HFFc6 (cell line): ENCODE data around the gene ST8SIA1. TPM values are rescaled to one million over a fixed set of nuclear protein-coding genes. Genes with fewer than 3 reads are reported as not detected.
A peak's percentile ranks its signal among the peaks of the same experiment; 100 is the strongest.

Experiments
- DNase-seq: peaks from one replicate; pipeline ENCODE4 v3.0.0-alpha.2; 2018
- H3K27ac Mint-ChIP-seq: 2 replicates; pipeline ENCODE4 v1.8.0; 2020; ENCODE audit warnings: mild to moderate bottlenecking, mixed read lengths
- H3K27me3 Mint-ChIP-seq: 2 replicates; pipeline ENCODE4 v1.8.0; 2021; ENCODE audit warnings: mild to moderate bottlenecking, moderate library complexity, mixed read lengths; ENCODE audit not compliant: insufficient read depth
- H3K36me3 Mint-ChIP-seq: 2 replicates; pipeline ENCODE4 v1.8.0; 2021; ENCODE audit warnings: low read depth, mixed read lengths
- H3K4me1 Mint-ChIP-seq: 2 replicates; pipeline ENCODE4 v1.8.0; 2020; ENCODE audit warnings: low read depth, mixed read lengths
- H3K4me3 Mint-ChIP-seq: 2 replicates; pipeline ENCODE4 v1.8.0; 2020; ENCODE audit warnings: mild to moderate bottlenecking, moderate library complexity, mixed read lengths
- H3K9me3 Mint-ChIP-seq: 2 replicates; pipeline ENCODE4 v1.8.0; 2020; ENCODE audit warnings: mild to moderate bottlenecking, mixed read lengths
- CTCF ChIP-seq: fragments of 200-600 bp; sonication (generic); IDR thresholded peaks from 2 replicates; pipeline ENCODE4 v1.5.0; 2021; ENCODE audit warnings: antibody characterized with exemption, mild to moderate bottlenecking
- total RNA-seq, 6 experiments: library from RNA; stranded (reverse); fragmentation: NEBNext Ultra II Directional; extraction: Animal tissue kit (Norgen Biotek cat#: 25700); gene quantifications; 2 replicates in 1 of 6; 3 replicates in 5 of 6; pipeline ENCODE4 v1.2.3, GENCODE V29; 2021

ST8SIA1 gene
- total RNA-seq, 6 experiments from 2014 or later = not detected

DNA sequence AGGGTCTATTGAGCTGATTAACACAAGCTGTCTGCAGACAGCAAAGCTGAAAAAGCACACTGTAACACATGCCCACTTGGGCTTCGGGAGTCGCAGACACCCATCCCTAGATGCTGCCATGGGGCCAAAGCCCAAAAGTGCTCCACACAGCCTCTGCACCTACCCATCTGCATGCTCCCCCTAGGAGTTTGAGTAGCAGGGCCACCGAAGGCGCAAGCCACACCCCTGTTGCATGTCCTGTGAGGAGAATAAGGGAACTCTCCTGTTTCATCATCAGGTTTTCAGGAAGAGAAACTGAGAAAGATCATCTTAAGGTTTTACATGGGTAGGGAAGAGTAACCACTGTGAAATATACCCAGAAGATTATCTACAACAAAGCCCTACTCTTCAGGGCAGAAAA is 5.6 kb upstream of the ST8SIA1 start:
- no peak overlapping the region for H3K4me3 Mint-ChIP-seq
- no peak for DNase-seq
- H3K4me1 Mint-ChIP-seq = no peaks in the 10 kb centered on the region
- no peak for TF ChIP-seq CTCF
- H3K9me3 Mint-ChIP-seq = no peaks in the 10 kb centered on the region; the same call in 1 of the 2 replicates
- no peaks in the 10 kb centered on the region for H3K36me3 Mint-ChIP-seq
- H3K27ac Mint-ChIP-seq = no peak overlapping the region
- H3K27me3 Mint-ChIP-seq = peaks cover 14% of the 10 kb centered on the region

GRCh38 chr12:22339691-22340090 is 5.2 kb upstream of the ST8SIA1 start:
- Mint-ChIP-seq H3K27ac (no peak overlapping the region), H3K4me3 (no peak overlapping the region), H3K36me3 (no peaks in the 10 kb centered on the region), H3K27me3 (peaks cover 17% of the 10 kb centered on the region), H3K9me3 (no peaks in the 10 kb centered on the region; the same call in 1 of the 2 replicates), H3K4me1 (no peaks in the 10 kb centered on the region)
- no peak for DNase-seq
- no peak for TF ChIP-seq CTCF

DNA sequence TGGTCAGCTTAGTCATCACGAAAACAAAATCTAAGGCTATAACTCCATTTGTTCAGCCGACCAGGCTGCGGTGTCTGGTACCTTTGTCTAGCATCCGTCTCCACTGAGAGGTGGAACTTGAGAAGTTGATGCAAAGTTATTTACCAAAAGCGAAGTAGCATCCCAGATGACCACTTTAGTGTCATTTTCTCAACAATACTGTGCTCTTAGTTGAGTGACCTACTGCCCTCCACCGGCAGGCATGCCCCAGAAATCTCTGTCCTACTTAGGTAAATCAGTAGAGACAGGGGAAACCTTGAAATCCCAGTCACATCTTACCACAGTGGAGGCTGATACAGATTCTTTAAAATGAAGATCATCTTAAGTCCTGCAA is 1.3 kb upstream of the ST8SIA1 start:
- Mint-ChIP-seq H3K9me3 (no peaks in the 10 kb centered on the region), H3K36me3 (no peaks in the 10 kb centered on the region), H3K27ac (no peak overlapping the region), H3K27me3 (peaks cover 34% of the 10 kb centered on the region), H3K4me1 (peaks cover 11% of the 10 kb centered on the region), H3K4me3 (peak overlapping the region; percentile 80; the same call in 1 of the 2 replicates)
- TF ChIP-seq CTCF = peak; percentile 54
- no peak for DNase-seq

GRCh38 chr12:22333713-22334409 is 646 bp downstream of the ST8SIA1 start:
- H3K9me3 Mint-ChIP-seq = no peaks in the 10 kb centered on the region
- DNase-seq = no peak

DNA sequence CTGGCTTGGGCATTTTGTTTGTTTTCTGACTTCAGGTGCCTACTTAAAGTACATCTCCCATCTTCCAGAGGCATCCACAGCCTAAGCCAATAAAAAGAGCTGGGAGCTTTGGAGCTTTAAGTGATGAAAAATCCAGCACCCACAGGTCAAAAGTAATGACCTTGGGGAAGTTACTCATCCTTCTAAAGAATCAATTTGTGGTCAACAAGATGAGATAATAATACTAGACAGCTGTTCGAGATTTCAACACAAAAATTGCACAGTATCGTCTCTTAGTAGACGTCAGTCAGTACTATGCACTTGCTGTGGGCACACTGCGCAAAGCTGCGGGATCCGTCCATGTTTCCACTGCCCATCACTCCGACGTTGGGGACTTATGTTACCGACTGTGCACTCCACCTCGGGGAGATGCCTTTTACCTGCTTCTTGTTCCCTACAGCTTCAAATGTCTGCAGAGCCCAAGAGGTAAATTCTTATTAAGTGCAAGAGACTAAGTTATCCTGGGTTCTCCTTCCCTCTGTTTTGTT is 1.3 kb downstream of the ST8SIA1 start:
- H3K27me3 Mint-ChIP-seq = peaks cover 40% of the 10 kb centered on the region
- H3K27ac Mint-ChIP-seq = no peak overlapping the region
- H3K4me1 Mint-ChIP-seq = peaks cover 11% of the 10 kb centered on the region
- no peaks in the 10 kb centered on the region for H3K36me3 Mint-ChIP-seq
- no peak for TF ChIP-seq CTCF
- DNase-seq = peak; percentile 39
- no peak overlapping the region for H3K4me3 Mint-ChIP-seq
- H3K9me3 Mint-ChIP-seq = no peaks in the 10 kb centered on the region

More at GRCh38 chr12:22333713-22334409, 646 bp downstream of the ST8SIA1 start:
- H3K4me3 Mint-ChIP-seq = no peak overlapping the region
- no peaks in the 10 kb centered on the region for H3K36me3 Mint-ChIP-seq
- peaks cover 40% of the 10 kb centered on the region for H3K27me3 Mint-ChIP-seq
- H3K27ac Mint-ChIP-seq = no peak overlapping the region
- TF ChIP-seq CTCF = no peak
- peaks cover 11% of the 10 kb centered on the region for H3K4me1 Mint-ChIP-seq
